Glutamatergic neuron (in vitro differentiated cells): ENCODE results near the gene TBC1D22A. TPM values are rescaled to one million over a fixed set of nuclear protein-coding genes. Genes with fewer than 3 reads are reported as not detected.
A peak's percentile ranks its signal among the peaks of the same experiment; 100 is the strongest.
"Not testable (repeated sequence)": the region's sequence is repeated elsewhere in the genome, so short reads cannot be mapped to it uniquely, and the experiment has no call there.

Experiments used
- DNase-seq: peaks from one replicate; pipeline ENCODE4 v3.0.0; 2022
- H3K27ac Mint-ChIP-seq: one replicate; pipeline ENCODE4 v1.8.0; 2020; ENCODE audit warnings: mild to moderate bottlenecking, mixed read lengths, inconsistent platforms; ENCODE audit not compliant: unreplicated experiment
- H3K27me3 Mint-ChIP-seq: one replicate; pipeline ENCODE4 v1.8.0; 2020; ENCODE audit warnings: mild to moderate bottlenecking, moderate library complexity, mixed read lengths, inconsistent platforms; ENCODE audit not compliant: unreplicated experiment
- H3K36me3 Mint-ChIP-seq: one replicate; pipeline ENCODE4 v1.8.0; 2020; ENCODE audit warnings: mild to moderate bottlenecking, mixed read lengths, inconsistent platforms; ENCODE audit not compliant: unreplicated experiment
- H3K4me1 Mint-ChIP-seq: one replicate; pipeline ENCODE4 v1.8.0; 2020; ENCODE audit warnings: mild to moderate bottlenecking, low read depth, mixed read lengths, inconsistent platforms; ENCODE audit not compliant: unreplicated experiment
- H3K4me3 Mint-ChIP-seq: one replicate; pipeline ENCODE4 v1.8.0; 2020; ENCODE audit warnings: mild to moderate bottlenecking, mixed read lengths, inconsistent platforms; ENCODE audit not compliant: unreplicated experiment
- H3K9me3 Mint-ChIP-seq: one replicate; pipeline ENCODE4 v1.8.0; 2020; ENCODE audit warnings: mild to moderate bottlenecking, moderate library complexity, mixed read lengths, inconsistent platforms; ENCODE audit not compliant: unreplicated experiment
- total RNA-seq: library from RNA; stranded (reverse); fragmentation: NEBNext Ultra II Directional; extraction: Animal tissue kit (Norgen Biotek cat#: 25700); gene quantifications from one replicate; pipeline ENCODE4 v1.2.1, GENCODE V29; 2021; ENCODE audit not compliant: unreplicated experiment
- TF ChIP-seq, protein P1 (sequence below): fragments of 200-600 bp; sonication (generic); IDR thresholded peaks from one replicate; pipeline ENCODE4 v1.5.0; 2021; ENCODE audit not compliant: partially characterized antibody, unreplicated experiment

Gene TBC1D22A
- total RNA-seq, 1 donor from 2014 or later: 23.0 TPM

DNA sequence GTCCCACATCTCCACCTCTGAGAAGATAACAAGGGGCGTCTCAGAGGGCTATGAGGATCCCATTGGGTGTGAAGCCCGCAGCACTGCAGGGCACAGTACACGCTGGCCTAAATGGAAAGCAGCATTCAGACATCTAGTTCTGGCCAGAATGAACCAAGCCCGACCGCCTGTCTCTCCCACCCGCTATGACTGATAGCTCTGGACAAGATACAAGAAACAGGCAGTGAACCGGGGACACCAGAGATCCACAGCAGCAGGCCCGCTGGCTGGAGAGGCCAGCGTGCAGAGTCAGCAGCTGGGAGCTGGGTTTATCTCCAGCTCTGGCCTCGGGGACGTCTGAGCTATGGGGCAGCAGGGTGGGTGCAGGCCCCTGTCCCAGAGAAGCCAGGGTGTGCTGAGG is 34.0 kb upstream of the TBC1D22A start:
- TF ChIP-seq, protein P1, sequence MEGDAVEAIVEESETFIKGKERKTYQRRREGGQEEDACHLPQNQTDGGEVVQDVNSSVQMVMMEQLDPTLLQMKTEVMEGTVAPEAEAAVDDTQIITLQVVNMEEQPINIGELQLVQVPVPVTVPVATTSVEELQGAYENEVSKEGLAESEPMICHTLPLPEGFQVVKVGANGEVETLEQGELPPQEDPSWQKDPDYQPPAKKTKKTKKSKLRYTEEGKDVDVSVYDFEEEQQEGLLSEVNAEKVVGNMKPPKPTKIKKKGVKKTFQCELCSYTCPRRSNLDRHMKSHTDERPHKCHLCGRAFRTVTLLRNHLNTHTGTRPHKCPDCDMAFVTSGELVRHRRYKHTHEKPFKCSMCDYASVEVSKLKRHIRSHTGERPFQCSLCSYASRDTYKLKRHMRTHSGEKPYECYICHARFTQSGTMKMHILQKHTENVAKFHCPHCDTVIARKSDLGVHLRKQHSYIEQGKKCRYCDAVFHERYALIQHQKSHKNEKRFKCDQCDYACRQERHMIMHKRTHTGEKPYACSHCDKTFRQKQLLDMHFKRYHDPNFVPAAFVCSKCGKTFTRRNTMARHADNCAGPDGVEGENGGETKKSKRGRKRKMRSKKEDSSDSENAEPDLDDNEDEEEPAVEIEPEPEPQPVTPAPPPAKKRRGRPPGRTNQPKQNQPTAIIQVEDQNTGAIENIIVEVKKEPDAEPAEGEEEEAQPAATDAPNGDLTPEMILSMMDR: no peak
- peaks cover 13% of the 10 kb centered on the region for H3K27me3 Mint-ChIP-seq
- H3K36me3 Mint-ChIP-seq: no peaks in the 10 kb centered on the region
- no peak for DNase-seq
- H3K27ac Mint-ChIP-seq: no peak overlapping the region
- H3K9me3 Mint-ChIP-seq: peaks cover 14% of the 10 kb centered on the region
- H3K4me3 Mint-ChIP-seq: no peak overlapping the region
- peaks cover 46% of the 10 kb centered on the region for H3K4me1 Mint-ChIP-seq

DNA sequence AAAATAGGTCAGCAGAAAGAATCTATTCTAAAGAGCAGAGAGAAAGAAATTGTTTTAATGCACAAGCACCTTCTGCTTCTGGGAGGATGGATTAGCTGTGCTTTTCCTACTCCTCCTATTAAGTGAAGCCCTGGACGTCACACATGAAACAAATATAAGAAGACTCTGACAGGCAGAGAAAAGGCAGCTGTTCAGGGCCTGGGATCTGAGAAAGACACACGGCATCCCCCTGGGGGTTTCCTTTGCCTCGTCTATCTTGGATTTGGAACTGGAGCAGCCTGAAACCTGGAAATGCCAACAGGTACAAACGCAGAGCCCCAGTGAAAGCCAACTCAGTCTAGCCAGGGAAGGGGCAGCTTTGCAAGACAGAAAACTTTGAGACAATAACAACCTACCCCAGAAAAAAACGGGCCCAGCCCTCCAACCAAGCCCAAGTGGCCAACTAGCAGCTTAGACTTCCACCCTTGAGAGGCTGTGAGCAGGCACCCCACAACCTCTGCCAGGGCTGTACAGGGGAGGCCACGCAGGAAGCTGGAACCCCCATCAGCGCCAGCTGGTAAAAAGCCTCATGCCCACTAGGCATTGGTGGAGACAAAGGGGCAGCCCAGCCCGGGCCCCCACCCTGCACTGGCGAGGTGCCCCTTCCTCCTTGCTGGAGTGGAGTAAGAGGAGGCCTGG is 31.7 kb upstream of the TBC1D22A start:
- Mint-ChIP-seq H3K9me3 (peaks cover 6% of the 10 kb centered on the region), H3K27me3 (peaks cover 11% of the 10 kb centered on the region), H3K4me1 (peaks cover 36% of the 10 kb centered on the region), H3K27ac (peak overlapping the region; percentile 87), H3K4me3 (peak overlapping the region; percentile 79), H3K36me3 (no peaks in the 10 kb centered on the region)
- TF ChIP-seq, protein P1: no peak
- DNase-seq: peak; percentile 42

DNA sequence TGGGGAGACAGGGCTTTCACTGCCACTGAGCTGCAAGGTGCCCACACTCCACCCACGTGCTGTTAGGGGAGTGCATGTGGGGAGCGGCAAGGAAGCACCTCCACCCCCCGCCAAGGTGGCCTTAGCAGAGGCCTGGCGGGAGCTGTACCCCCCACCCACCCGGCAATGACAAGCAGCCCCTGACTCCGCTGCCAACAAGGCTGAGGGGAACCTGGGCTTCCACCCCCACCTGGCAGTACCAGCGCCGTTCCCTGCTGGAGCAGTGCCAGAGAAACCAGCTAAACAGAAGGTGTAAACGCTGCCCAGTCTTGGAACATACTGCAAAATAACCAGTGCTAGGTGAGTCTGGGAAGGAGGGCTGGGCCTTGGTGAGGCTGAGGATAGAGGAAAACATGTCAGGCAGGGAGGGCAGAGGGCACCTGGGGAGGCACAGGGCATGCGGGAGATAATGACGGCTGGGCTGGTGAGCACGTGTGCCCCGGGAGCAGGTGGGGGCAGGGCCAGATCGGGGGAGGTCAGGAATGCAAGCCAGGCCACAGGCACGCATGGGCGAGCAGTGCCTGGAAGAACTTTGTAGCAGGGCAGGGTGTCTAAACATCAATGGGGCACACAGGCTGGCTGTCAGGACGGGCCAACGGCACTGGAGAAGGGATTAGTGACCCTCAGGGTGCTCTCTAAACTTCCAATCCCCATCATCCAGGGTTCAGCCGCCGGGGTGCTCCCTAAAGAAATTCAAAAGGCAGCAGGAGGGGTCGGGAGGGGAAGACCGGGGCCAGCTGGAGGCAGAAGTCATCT is 31.0 kb upstream of the TBC1D22A start:
- Mint-ChIP-seq H3K27ac (peak overlapping the region; percentile 56), H3K27me3 (peaks cover 11% of the 10 kb centered on the region), H3K36me3 (no peaks in the 10 kb centered on the region), H3K9me3 (peaks cover 5% of the 10 kb centered on the region), H3K4me1 (peaks cover 29% of the 10 kb centered on the region), H3K4me3 (peak overlapping the region; percentile 27)
- DNase-seq: no peak
- TF ChIP-seq, protein P1: no peak

DNA sequence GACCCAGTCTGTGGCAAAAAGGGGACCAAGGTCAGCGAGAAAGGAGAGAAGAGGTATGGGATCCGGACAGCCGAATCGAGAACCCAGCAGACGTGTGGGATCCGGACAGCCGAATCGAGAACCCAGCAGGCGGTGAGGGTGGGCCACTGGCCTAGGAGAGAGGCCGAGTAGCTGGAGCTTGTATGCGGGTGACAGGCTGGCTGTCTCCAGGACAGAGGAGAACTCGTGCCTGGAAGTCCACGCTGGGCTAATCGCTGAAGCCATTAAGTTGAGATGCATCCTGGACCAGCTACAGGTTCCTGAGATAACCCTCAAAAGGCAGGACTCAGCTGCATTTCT is 30.4 kb upstream of the TBC1D22A start:
- Mint-ChIP-seq H3K4me3 (no peak overlapping the region), H3K9me3 (peaks cover 9% of the 10 kb centered on the region), H3K27me3 (peaks cover 11% of the 10 kb centered on the region), H3K27ac (peak overlapping the region; percentile 56), H3K4me1 (peaks cover 29% of the 10 kb centered on the region), H3K36me3 (no peaks in the 10 kb centered on the region)
- DNase-seq: no peak
- TF ChIP-seq, protein P1: no peak

DNA sequence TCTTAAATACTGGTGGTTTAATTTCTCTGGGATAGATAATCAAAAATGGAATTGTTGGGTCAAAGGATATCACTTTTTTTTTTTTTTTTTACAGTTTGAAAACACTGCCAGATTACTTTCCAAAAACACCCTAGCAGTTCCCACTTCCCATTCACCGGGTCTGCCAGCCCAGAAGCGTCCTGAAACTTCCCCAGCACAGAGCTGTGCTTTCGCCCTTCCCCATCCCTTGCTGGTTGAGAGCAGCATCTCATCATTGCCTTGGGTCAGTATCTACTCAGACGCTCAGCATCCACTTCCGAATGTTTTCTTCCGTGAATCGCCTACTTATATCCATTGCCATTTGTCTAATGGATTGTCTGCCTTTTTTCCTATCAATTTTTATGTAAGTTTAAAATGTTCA is 29.9 kb upstream of the TBC1D22A start:
- peaks cover 28% of the 10 kb centered on the region for H3K4me1 Mint-ChIP-seq
- no peak overlapping the region for H3K27ac Mint-ChIP-seq
- peaks cover 12% of the 10 kb centered on the region for H3K27me3 Mint-ChIP-seq
- H3K4me3 Mint-ChIP-seq: no peak overlapping the region
- H3K36me3 Mint-ChIP-seq: no peaks in the 10 kb centered on the region
- TF ChIP-seq, protein P1: no peak
- H3K9me3 Mint-ChIP-seq: peaks cover 9% of the 10 kb centered on the region
- no peak for DNase-seq

DNA sequence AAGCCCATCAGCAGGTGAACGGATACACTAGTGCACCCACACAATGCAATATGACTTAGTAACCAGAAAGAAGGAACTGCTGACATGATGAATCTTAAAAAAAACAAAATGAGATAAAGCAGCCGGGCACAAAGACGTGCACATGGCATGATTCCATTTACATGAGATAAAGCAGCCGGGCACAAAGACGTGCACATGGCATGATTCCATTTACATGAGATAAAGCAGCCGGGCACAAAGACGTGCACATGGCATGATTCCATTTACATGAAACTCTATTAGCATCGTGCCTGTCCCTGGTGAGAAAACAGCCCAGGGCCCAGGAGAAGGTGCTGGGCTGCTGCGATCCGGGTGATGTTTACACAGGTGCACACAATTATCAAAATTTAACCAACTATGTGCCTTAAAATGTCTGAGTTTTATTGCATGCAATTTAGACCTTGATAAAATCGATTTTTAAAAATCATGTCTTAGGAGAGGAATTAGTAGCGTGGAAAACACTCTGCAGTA is 28.2 kb upstream of the TBC1D22A start:
- not testable (repeated sequence) for DNase-seq, H3K4me3 Mint-ChIP-seq, H3K27ac Mint-ChIP-seq, H3K36me3 Mint-ChIP-seq
- H3K9me3 Mint-ChIP-seq: peaks cover 11% of the 10 kb centered on the region
- H3K27me3 Mint-ChIP-seq: peaks cover 12% of the 10 kb centered on the region
- H3K4me1 Mint-ChIP-seq: peaks cover 28% of the 10 kb centered on the region
